GOT3 (cell line): ENCODE data around the gene BZW2.

Source experiments
- DNase-seq: peaks from one replicate; lab custom pipeline; 2025; ENCODE audit warnings: mixed read lengths; lab: John Stamatoyannopoulos, UW

BZW2 gene

GRCh38 chr7:16645593-16646471, at the start of gene BZW2, which contains the start of gene ANKMY2:
Gene BZW2, plus strand, starts transcription at chr7:16646181. Its CDS starts 19,263 bp downstream, at chr7:16665444.
Gene ANKMY2, minus strand, starts transcription at chr7:16645754. Its CDS starts 181 bp downstream, at chr7:16645573.
- DNase-seq, result peak; percentile 92

DNA sequence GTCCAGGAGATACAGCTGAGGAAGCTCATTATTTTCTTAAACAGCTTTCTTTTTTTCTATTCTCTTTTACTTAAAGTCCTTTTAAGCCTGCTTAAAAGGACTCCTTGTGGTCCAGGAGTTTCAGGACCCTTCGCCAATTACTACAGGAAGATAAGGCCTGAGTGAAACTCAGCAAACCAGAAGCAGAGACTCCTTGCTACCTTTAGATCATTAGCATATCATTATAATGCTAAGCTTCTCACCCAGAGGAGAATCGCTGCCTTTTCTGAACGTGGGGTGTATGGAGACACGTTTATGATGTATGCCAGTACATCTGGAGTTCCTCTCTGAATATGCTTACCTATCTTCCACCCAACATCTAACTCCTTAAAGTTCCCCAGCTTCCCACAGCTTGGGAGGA, 48.0 kb upstream of the BZW2 start:
- DNase-seq, result no peak

- DNase-seq, result no peak
Observed at GRCh38 chr7:16599860-16600259, 46.1 kb upstream of the BZW2 start.

GRCh38 chr7:16603633-16604032, 42.3 kb upstream of the BZW2 start:
- no peak for DNase-seq

DNA sequence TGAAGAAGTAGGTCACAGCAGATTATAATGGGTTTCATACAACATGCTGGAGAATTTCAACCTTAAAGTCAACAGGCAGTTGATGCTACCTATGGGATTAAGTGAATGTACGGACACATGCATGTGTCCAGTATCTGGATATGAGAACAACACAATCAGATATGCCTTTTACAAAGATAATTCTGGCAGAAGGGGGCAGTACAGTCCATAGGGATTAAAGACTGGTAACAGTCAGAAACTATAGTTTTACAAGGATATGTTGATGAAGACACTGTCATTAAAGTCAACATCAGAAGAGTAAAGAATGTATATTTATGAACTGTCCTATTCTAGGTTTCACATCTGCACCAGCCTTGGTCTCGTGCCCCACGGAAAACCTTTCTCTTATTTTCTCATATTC, 41.9 kb upstream of the BZW2 start:
- DNase-seq, result no peak

DNA sequence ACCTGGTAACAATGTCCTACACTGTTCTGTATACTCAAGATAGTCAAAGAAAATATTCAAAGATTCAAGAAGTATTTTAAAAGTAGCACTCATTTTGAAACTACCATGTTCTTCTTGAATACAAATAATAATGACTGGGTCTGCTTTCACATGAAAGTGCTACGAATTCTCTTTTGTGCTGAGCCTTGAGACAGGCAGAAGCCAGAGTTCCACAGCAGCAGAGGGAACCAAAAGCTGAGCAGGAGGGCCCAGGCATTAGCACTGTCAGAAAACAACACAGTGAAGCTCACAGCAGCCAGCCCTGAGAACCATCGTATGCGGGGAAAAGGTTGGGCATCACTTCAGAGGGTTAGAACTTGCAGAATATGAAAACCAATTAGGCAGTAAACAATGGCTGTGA, 39.3 kb upstream of the BZW2 start:
- DNase-seq, result no peak

DNA sequence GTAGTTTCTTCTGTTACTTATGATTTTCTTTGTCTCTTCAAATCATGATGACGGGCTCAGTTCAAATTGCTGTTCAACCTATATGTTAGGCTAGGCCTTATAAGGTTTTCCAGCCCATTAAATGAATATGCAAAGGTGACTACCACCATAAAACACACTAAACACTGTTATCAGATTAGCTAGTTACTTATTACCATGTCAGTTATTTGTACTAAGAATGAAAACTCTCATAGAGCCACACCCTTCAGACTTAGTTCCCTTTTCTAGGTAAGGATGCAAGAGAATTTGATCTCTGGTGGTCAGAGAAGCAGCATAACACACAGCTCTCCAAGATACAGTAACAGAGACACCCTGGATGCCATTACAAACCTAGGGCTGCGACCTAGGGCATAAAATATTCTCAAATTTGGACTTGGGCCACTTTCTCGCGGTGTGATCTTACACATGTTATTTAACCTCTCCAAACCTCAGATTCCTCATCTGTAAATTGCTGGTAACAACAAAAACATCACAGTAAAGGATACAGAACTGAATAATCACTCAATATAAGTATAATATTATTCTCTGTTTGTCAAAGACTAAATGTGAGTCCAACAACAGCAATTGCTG, 36.0 kb upstream of the BZW2 start:
- no peak for DNase-seq

GRCh38 chr7:16611711-16612110, 34.3 kb upstream of the BZW2 start:
- DNase-seq, result no peak

GRCh38 chr7:16615228-16615627, 30.8 kb upstream of the BZW2 start:
- no peak for DNase-seq

- DNase-seq, result no peak
Observed at GRCh38 chr7:16616122-16616521, 29.9 kb upstream of the BZW2 start.

DNA sequence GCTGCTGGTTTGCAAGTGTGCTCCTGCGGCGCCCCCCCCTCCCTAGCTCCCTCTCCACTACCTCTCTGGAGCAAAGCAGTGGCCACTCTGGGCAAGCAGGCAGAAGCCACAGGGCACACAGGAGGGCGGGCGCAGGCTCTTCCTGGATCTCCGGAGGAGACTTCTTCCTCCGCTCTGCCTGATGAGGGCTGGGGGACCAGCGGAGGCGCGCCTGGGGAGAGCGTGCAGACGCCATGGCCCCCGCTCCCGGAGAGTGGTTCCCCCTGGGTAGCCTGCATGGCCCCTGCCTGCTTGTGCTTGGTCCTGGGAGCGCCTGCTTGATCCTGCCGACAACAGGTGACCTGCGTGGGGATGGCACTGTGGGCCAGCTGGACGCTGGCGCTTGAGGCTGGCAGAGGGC, 29.4 kb upstream of the BZW2 start:
- no peak for DNase-seq

GRCh38 chr7:16619979-16620408, 26.0 kb upstream of the BZW2 start:
- no peak for DNase-seq

- no peak for DNase-seq
Observed at GRCh38 chr7:16626388-16626787, 19.6 kb upstream of the BZW2 start.

- no peak for DNase-seq
Observed at GRCh38 chr7:16627236-16627635, 18.7 kb upstream of the BZW2 start.

GRCh38 chr7:16630654-16631053, 15.3 kb upstream of the BZW2 start:
- no peak for DNase-seq

- no peak for DNase-seq
Observed at GRCh38 chr7:16634271-16634738, 11.7 kb upstream of the BZW2 start.

GRCh38 chr7:16636555-16637101, 9.4 kb upstream of the BZW2 start:
- DNase-seq, result no peak

GRCh38 chr7:16637379-16637778, 8.6 kb upstream of the BZW2 start:
- DNase-seq, result no peak

DNA sequence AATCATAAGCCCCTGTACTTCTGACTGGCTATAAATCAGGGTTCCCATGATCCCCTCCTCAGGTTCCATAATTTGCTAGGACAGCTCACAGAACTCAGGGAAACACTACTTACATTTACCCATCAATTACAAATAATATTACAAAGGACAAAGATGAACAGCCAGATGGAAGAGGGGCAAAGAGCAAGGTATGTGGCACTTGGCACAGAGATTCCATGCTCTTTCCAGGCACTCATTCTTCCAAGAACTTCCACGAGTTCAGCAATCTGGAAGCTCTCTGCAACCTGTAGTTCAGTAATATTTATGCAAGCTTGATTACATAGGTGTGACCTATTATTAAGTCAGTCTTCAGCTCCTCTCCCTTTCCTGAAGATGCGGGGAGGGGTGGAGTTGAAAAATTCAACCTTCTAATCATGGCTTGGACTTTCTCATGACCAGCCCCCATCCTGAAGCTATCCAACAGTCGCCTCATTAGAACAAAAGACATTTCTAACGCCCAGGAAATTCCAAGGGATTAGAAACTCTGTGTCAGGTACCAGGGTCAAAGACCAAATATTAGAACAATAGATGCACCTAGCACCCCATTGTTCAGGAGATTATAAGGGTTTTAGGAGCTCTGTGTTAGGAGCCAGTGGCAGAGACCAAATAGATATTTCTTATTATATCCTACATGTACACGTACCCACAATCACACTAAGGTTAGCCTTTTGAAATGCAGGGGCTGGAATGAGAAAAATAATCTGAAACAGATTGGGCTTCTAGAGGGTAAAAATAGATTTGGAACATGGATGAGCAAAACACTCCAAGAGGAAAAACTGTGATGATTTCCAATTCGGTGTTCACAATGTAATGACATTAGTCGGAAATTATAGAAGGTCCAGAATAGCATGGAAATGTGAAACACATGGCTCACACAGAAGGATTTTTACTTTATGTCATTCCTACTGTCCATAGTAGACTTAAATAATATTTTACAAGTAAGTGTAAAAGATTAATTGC, 7.4 kb upstream of the BZW2 start:
- DNase-seq, result no peak

GRCh38 chr7:16644157-16644556, 1.8 kb upstream of the BZW2 start:
- DNase-seq, result no peak
